Glomerular endothelial cell (primary cell): ENCODE data around the gene ARL2. TPM values are rescaled to one million over a fixed set of nuclear protein-coding genes. Genes with fewer than 3 reads are reported as not detected.
"Not testable (repeated sequence)": the region's sequence is repeated elsewhere in the genome, so short reads cannot be mapped to it uniquely, and the experiment has no call there.

ENCODE experiments used
- DNase-seq: peaks from one replicate; pipeline ENCODE4 v3.0.0-alpha.2; 2011; ENCODE audit warnings: low read depth, low spot score; ENCODE audit errors: extremely low read depth
- total RNA-seq: library from RNA; depleted of rRNA; stranded (reverse); fragments of >200 nt; gene quantifications from 2 replicates; pipeline ENCODE4 v1.2.3, GENCODE V29; 2015

ARL2 gene
- 191 and 202 TPM in 2 replicates for total RNA-seq

DNA sequence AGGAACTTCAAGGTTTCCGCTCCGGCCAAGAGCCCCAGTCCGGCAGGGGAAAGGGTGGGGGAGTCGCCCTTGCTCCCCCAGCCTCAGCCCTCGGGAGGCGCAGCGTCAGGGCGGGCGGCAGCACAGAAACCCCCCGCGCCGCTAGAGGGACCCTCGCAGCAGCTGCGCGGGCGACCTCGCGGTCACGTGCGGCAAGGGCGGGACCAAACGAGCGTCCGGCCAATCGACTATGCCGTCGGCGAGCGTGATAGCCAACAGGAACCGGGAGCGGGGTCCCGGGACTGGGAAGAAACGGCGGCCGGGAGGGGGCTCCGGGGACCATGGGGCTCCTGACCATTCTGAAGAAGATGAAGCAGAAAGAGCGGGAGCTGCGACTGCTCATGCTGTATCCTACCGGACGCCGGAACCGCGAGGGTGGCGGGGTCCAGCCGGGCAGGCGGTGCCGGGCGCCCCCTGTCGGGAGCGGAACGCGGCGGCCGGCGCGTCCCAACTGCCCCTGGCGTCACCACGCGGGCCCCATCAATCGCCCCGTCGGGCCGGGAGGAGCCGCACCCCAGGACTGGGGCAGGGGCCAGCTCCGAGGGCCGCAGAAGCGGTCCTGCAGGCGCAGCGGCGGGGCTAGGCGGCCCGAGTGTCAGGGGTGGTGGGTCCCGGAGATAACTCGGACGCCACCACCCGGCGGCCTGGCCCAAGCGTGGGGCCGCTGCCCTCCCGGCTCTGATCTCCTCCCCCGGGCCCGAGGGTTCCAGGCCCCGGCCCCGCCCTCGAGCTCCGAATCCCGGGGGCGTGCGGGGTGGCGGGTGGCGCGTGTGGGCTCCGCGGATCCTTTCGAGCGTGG lies at the start of gene ARL2:
Gene ARL2, plus strand, starts transcription at position 273 of the 838 bp plus-strand sequence. Its CDS starts 48 bp downstream, at position 321.
- DNase-seq: peak; percentile 29

DNA sequence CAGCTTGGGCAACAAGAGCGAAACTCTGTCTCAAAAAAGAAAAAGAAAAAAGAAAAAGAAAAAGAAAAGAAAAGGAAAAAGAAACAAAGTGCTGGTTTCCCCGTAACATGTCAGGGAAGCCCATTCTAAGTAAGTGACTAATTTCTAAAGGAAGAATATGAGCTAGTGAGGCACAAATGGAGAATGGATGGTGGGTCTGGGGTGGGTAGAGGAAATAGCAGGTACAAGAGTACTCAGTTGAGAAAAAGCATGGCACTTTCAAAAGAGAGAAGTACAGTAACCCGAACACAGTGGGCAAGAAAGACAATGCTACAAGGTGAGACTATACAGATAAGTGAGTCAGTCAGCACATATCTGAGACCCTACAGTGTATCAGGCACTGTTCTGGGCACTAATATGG lies 46.6 kb upstream of the ARL2 start:
- no peak for DNase-seq

DNA sequence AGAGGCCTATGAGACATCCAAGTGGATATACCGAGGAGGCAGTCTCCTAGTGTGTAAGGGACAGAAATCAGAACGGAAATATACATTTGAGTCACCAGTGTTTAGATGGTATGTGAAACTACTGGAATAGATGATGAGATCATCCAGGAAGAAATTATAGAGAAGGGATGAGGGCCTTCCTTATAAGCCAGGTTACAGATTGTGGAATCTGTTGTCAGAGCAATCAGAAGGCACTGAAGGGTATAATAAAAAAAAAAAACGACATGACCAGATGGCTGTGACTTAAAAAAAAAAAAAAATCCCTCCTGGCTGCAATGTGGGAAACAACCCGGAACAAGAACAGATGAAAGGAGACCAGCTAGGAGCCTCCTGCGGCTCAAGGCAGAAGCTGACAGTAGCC lies 44.8 kb upstream of the ARL2 start:
- DNase-seq: no peak

- no peak for DNase-seq
These were observed 43.2 kb upstream of the ARL2 start for GRCh38 chr11:64970731-64971151.

GRCh38 chr11:64971421-64972233 lies 42.3 kb upstream of the ARL2 start, which contains the start of gene MAJIN:
Gene MAJIN (minus strand): TSS chr11:64972108. CDS start chr11:64959405, 12,703 bp downstream.
- no peak for DNase-seq

GRCh38 chr11:64974124-64974523 lies 39.8 kb upstream of the ARL2 start:
- no peak for DNase-seq

- no peak for DNase-seq
These were observed 37.3 kb upstream of the ARL2 start for GRCh38 chr11:64976651-64977050.

DNA sequence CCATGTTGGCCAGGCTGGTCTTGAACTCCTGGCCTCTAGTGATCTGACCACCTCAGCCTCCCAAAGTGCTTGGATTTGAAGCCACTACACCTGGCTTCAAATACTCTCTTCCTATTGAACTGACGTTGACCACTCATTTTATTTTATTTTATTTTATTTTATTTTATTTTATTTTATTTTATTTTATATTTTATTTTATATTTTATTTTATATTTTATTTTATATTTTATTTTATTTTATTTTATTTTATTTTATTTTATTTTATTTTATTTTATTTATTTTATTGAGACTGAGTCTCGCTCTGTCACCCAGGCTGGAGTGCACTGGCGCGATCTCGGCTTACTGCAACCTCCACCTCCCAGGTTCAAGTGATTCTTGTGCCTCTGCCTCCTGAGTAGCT lies 30.6 kb upstream of the ARL2 start:
- not testable (repeated sequence) for DNase-seq

- no peak for DNase-seq
These were observed 25.7 kb upstream of the ARL2 start for GRCh38 chr11:64987998-64988854.

DNA sequence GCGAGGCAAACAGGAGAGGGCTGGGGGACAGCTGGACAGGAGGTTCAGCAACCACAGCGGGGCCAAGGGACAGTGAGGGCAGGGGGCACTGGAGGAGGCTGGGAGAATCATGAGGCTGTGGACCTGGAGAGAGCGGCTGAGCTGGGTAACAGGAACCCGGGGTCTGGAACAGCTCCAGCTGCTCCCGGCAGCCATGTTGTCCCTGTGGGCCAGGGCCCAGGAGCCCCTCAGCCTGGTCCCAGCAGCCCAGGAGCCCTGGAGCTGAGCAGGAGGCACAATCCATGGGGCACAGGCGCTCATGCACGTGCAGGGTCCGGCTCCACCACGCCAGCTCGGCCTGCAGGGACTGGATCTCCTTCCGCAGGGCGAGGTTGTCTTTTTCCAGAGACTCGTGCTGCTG lies 24.5 kb upstream of the ARL2 start:
- no peak for DNase-seq

DNA sequence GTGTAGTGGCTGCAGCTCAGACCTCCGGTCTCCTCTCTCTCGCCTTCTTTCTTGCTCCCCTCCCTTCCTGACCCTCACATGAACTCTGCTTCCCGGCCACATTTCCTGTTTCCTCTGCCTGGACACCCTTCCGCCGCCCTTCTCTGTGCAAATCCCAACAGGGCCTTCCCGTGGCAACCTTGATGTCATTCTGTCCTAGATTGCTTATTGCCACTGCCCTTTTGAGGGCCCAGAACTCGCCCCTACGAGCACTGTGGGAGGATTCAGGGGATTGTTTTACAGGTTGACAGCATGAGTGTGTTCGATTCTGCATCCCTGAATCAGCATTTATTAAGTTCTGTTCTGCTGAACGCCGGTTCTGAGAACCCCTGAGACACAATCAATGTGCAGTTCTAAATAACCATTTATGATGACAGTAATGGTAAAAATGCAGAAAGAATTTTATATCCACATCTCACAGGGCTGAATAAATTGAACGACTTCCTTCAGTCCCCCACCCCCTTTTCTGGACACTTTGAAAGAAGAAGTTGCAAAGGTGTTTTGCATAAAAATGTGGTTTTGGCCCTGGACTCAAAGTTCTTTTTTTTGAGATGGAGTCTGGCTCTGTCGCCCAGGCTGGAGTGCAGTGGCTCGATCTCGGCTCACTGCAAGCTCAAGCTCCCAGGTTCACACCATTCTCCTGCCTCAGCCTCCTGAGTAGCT lies 23.6 kb upstream of the ARL2 start:
- DNase-seq: no peak

GRCh38 chr11:64994318-64994717 lies 19.6 kb upstream of the ARL2 start:
- DNase-seq: no peak

DNA sequence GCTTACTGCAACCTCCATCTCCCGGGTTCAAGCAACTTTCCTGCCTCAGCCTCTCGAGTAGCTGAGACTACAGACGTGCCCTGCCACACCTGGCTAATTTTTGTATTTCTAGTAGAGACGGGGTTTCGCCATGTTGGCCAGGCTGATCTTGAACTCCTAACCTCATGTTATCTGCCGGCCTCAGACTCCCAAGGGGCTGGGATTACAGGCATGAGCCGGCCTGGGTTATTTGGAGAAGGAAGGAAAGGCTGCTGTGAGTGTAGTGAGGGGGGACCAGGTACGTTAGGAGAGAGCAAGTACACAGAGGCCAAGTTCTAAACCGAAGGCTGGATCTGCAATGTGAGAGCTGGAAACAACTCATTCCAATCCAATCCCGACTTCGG lies 17.6 kb upstream of the ARL2 start:
- DNase-seq: no peak

GRCh38 chr11:64996710-64997380 lies 17.1 kb upstream of the ARL2 start, which contains the start of gene BATF2:
Gene BATF2 (minus strand): TSS chr11:64996971. CDS start chr11:64996914, 57 bp downstream.
- no peak for DNase-seq

- no peak for DNase-seq
These were observed 15.8 kb upstream of the ARL2 start for GRCh38 chr11:64998141-64998540.

GRCh38 chr11:64998690-64999431 lies 15.1 kb upstream of the ARL2 start:
- DNase-seq: no peak

- no peak for DNase-seq
These were observed 14.5 kb upstream of the ARL2 start for GRCh38 chr11:64999478-64999877.

- no peak for DNase-seq
These were observed 11.3 kb upstream of the ARL2 start for GRCh38 chr11:65002706-65003105.

DNA sequence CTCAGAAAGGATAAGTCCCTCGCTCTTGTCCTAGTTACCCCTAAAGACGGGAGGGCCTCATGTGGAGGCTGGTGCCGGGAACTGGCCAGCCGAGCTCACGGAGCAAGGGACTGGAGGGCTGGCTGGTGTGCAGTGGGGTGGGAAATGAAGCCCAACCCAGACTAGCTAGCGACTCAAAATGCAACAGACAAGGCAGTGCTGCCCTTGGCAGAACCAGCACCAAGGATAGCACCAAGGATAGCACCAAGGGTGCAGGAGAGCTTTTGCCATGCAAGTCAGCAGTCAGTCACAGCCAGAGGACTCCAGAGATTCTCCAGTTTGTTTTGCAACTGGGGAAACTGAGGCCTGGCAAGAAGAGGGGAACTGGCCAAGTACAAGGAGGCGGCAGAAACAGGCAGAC lies 10.7 kb upstream of the ARL2 start:
- no peak for DNase-seq
